GM19238 (cell line): ENCODE measurements around the gene FAM168A.

Source experiments
- DNase-seq: peaks from one replicate; pipeline ENCODE4 v3.0.0; 2011; ENCODE audit warnings: low spot score; ENCODE audit not compliant: insufficient read length

FAM168A gene

DNA sequence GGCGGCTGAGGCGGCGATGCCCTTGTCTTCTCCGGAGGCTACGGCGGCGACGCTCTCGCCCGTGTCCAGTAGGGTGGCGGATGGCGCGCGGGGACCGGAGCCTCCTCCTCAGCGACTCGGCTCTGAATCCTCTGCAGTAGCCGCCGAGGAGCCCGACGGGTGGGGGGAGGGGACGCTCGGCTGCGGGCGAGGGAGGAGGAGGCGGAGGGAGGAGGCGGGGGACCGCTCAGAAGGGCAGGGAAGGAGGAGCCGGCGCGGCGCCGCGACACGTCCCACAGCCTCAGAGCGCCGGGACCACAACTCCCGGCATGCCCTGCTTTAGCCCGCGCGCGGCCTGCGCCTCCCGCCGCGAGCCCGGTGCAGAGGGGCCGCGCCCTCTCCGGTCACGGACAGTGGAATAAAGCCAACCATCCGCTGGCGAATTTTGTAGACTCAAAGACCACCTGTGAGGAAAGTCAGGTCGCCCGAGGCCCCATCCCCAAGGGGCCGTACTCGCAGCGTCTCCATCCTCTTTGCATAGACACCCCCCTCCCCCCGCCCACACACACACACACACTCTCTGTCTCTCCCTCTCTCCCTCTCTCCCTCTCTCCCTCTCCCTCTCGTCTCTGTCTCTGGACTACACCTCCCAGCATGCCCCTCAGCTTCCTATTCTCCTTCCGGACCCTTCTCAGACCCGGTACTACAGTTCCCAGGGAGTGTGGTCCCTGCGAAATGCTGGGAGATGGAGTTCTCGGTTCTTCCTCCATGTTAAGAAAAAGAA lies at the start of gene FAM168A:
TSS of gene FAM168A (minus strand) at position 157 of the 763 bp plus-strand sequence. CDS start 129,638 bp downstream, outside the sequence.
- peak; percentile 88 for DNase-seq

GRCh38 chr11:73647459-73648100 lies 49.7 kb upstream of the FAM168A start:
- DNase-seq, result peak; percentile 84

GRCh38 chr11:73645972-73646631 lies 48.2 kb upstream of the FAM168A start, which contains the start of gene PLEKHB1:
Gene PLEKHB1, plus strand, starts transcription at chr11:73646581. Its CDS starts 28 bp downstream, at chr11:73646609.
- no peak for DNase-seq

- DNase-seq, result no peak
Observed at GRCh38 chr11:73645121-73645969, 47.4 kb upstream of the FAM168A start.

- no peak for DNase-seq
Observed at GRCh38 chr11:73641668-73642067, 43.8 kb upstream of the FAM168A start.

DNA sequence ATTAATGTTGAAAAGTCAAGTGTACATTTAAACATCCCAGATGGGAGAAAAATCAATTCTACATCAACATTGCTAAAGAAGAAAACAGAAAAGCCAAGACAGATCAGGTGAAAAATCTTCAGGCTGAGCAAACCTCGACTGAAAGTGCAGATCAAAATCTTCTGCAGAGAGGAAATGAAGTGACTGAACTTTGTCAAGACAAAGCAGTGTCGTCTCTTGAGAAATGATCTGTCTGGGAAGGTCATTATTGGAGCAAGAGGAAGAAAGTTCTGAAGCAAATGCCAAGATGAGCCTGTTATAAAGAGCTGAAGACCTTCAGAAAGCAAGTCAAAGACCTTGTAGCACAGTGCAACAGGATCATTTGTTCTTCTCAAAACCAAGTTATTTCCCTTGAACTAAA lies 42.7 kb upstream of the FAM168A start:
- no peak for DNase-seq

GRCh38 chr11:73637012-73637411 lies 39.1 kb upstream of the FAM168A start:
- no peak for DNase-seq

- no peak for DNase-seq
Observed at GRCh38 chr11:73636249-73636648, 38.3 kb upstream of the FAM168A start.

DNA sequence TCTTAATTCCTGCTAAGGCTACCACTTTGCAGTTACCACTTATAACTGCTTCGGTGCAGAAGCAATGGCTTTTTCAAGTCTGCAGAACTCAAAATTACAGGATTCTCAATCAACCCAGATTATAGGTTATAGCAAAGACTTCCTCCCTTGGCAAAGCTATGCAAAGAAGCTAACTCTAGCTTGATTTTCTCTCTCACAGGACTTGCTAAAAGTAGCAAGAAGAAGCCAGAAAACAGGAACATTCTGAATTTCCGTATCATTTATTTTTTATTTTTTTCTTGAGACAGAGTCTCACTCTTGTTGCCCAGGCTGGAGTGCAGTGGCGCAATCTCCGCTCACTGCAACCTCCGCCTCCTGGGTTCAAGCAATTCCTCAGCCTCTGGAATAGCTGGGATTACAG lies 37.8 kb upstream of the FAM168A start:
- DNase-seq, result no peak

- DNase-seq, result no peak
Observed at GRCh38 chr11:73633999-73634398, 36.1 kb upstream of the FAM168A start.

DNA sequence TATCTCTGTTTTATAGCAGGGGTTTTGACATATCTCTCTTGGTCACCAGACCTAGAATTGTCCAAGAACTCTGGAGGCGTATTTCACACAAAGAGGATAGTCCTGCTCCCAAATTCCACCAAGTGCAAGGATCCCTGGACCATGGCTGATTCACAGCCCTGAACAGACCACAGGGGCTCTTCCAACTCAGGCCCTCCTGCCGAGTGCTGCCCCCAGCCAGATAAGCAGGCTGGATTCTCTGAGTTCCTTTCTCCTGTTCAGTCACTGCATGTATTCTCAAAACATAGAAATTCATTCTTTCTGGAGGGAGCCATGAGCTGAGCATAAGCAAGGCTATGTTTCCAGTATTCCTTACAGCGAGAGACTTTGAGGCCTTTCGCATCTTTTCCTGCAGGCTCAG lies 35.1 kb upstream of the FAM168A start:
- no peak for DNase-seq

GRCh38 chr11:73629907-73630306 lies 32.0 kb upstream of the FAM168A start:
- no peak for DNase-seq

- DNase-seq, result peak; percentile 74
Observed at GRCh38 chr11:73625696-73626318, 27.9 kb upstream of the FAM168A start.

GRCh38 chr11:73623686-73624085 lies 25.8 kb upstream of the FAM168A start:
- no peak for DNase-seq

DNA sequence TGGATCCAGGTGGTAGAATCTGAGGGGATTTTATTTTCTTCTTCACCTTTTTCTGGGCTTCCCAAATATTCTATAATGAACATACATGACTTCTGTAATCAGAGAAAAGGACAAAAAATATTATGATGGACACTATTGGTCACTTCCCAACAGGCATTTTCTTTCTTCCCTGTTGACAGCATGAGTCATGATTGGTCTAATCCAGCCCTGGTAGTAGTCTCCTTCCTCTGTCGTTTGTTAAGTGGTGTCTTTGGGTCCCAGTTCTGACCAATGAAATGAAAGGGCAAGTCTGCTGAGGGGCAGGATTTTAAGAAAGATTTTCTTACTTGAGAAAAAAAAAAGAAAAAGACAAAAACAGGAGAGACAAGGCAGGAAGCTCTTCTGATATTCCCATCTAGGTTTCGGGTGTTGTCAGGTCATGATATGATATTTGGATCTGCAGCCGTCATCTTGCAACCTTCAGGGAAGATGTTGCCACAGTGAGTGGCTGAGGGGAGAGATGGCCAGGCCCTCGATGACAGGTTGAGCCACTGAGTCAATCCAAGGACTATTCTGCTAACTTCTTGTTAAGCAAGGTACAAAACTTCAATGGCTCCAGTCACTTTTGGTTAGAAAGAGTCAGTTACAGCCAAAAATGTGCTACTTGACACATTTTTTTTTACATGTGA lies 25.1 kb upstream of the FAM168A start:
- DNase-seq, result no peak

GRCh38 chr11:73614591-73614990 lies 16.7 kb upstream of the FAM168A start:
- no peak for DNase-seq

DNA sequence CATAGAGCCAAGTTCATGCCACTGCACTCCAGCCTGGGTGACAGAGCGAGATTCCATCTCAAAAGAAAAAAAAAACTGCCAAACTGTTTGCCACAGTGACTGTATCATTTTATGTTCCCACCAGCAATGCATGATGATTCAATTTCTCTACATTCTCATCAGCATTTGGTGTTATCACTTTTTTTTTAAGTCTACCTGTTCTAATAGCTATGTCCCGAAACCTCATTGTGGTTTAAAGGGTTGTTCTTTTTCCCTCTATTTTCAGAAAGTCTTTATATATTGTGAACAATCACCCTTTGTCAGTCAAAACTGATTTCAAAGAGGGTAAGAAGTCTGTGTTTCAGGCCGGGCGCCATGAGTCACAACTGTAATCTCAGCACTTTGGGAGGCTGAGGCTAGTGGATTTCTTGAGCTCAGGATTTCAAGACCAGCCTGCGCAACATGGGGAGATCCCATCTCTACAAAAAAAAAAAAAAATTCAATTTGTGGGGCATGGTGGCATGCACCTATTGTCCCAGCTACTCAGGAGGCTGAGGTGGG lies 14.8 kb upstream of the FAM168A start:
- no peak for DNase-seq

- no peak for DNase-seq
Observed at GRCh38 chr11:73598719-73599379, 937 bp upstream of the FAM168A start.

DNA sequence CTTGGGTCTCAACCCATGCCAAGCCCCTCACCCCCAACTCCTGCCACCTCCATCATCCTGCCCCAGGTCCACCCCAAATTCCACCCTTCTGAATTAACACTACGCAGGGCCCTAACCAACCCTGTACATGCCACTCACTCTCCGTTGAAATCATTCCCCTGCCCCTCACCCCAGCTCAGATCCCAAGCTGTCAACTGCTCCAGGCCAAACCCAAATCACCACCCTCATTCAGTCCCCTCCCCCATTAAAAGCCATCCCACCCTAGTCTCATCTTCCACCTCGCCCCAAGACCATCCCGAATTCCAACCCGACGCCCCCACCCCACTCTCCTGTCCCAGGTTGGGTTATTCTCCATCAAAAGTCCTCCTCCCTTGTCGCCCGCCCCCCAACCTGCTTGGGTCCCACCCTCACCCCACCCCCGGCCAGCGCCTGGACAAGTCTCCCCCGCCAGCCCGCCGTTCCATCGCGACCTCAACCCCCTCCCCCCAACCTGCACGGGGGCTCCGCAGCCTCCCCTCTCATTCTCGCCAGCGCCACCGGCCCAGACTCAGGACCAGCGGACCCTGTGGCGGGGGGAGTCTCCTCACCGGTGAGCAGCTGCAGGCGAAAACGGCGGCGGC lies 466 bp downstream of the FAM168A start:
- DNase-seq, result no peak
